ENCODE results near the gene IQSEC3.
"Not testable (repeated sequence)": the region's sequence is repeated elsewhere in the genome, so short reads cannot be mapped to it uniquely, and the experiment has no call there.

- not testable (repeated sequence) for TF ChIP-seq CTCF, POLR2A (IDR thresholded peaks at IDR 0.05)
Measured at GRCh38 chr12:39555-40265, 26.9 kb upstream of the IQSEC3 start.

Measured in heart left ventricle (tissue), 13 donors.